ENCODE results near the gene ST14.
A peak's percentile ranks its signal among the peaks of the same experiment; 100 is the strongest.
"Not testable (repeated sequence)": the region's sequence is repeated elsewhere in the genome, so short reads cannot be mapped to it uniquely, and the experiment has no call there.

Gene ST14

GRCh38 chr11:130211144-130211543 lies 51.6 kb downstream of the ST14 start:
- DNase-seq = no peak

GRCh38 chr11:130211781-130212401 lies 52.3 kb downstream of the ST14 start:
- no peak for DNase-seq

- DNase-seq = no peak
These were observed 52.9 kb downstream of the ST14 start for GRCh38 chr11:130212431-130212961.

GRCh38 chr11:130213143-130213978 lies 53.8 kb downstream of the ST14 start:
- peak; percentile 26 to 46 for DNase-seq

GRCh38 chr11:130213979-130214281 lies 54.3 kb downstream of the ST14 start:
- DNase-seq = no peak

- no peak for DNase-seq
These were observed 55.4 kb downstream of the ST14 start for GRCh38 chr11:130214861-130215530.

GRCh38 chr11:130215531-130216220 lies 56.1 kb downstream of the ST14 start:
- no peak for DNase-seq

- no peak for DNase-seq
These were observed 56.6 kb downstream of the ST14 start for GRCh38 chr11:130216221-130216550.

- no peak for DNase-seq
These were observed 57.1 kb downstream of the ST14 start for GRCh38 chr11:130216591-130217132.

- no peak for DNase-seq
These were observed 57.8 kb downstream of the ST14 start for GRCh38 chr11:130217133-130218031.

GRCh38 chr11:130218501-130219070 lies 59.0 kb downstream of the ST14 start:
- no peak for DNase-seq

GRCh38 chr11:130219148-130219547 lies 59.6 kb downstream of the ST14 start:
- no peak for DNase-seq

GRCh38 chr11:130220311-130221035 lies 60.9 kb downstream of the ST14 start:
- no peak for DNase-seq

GRCh38 chr11:130223291-130223971 lies 63.8 kb downstream of the ST14 start:
- no peak for DNase-seq

GRCh38 chr11:130227373-130227772 lies 67.8 kb downstream of the ST14 start:
- no peak for DNase-seq

GRCh38 chr11:130233486-130233885 lies 73.9 kb downstream of the ST14 start:
- not testable (repeated sequence) for DNase-seq

- DNase-seq = not testable (repeated sequence)
These were observed 74.3 kb downstream of the ST14 start for GRCh38 chr11:130233888-130234287.

GRCh38 chr11:130234315-130234714 lies 74.7 kb downstream of the ST14 start:
- DNase-seq = no peak

- no peak for DNase-seq
These were observed 77.9 kb downstream of the ST14 start for GRCh38 chr11:130237282-130238006.
